Neural crest cell (in vitro differentiated cells): ENCODE results near the gene JAML. TPM values are rescaled to one million over a fixed set of nuclear protein-coding genes. Genes with fewer than 3 reads are reported as not detected.

Source experiments
- DNase-seq: peaks from one replicate; pipeline ENCODE4 v3.0.0; 2021; ENCODE audit warnings: low read depth, mixed read lengths, low spot score
- H3K27ac Mint-ChIP-seq: one replicate; pipeline ENCODE4 v1.8.0; 2021; ENCODE audit warnings: mild to moderate bottlenecking, mixed read lengths; ENCODE audit not compliant: unreplicated experiment
- H3K27me3 Mint-ChIP-seq: 2 replicates; pipeline ENCODE4 v1.8.0; 2021; ENCODE audit warnings: low read depth, mild to moderate bottlenecking, mixed read lengths
- H3K36me3 Mint-ChIP-seq: 2 replicates; pipeline ENCODE4 v1.8.0; 2021; ENCODE audit warnings: low read depth, mild to moderate bottlenecking, mixed read lengths
- H3K4me1 Mint-ChIP-seq: 2 replicates; pipeline ENCODE4 v1.8.0; 2021; ENCODE audit warnings: mixed read lengths
- H3K4me3 Mint-ChIP-seq: one replicate; pipeline ENCODE4 v1.8.0; 2021; ENCODE audit warnings: mild to moderate bottlenecking, mixed read lengths
- H3K9me3 Mint-ChIP-seq: 2 replicates; pipeline ENCODE4 v1.8.0; 2021; ENCODE audit warnings: mixed read lengths
- total RNA-seq: library from RNA; stranded (reverse); gene quantifications from 2 replicates; pipeline ENCODE4 v1.2.1, GENCODE V29; 2021
- TF ChIP-seq, protein P1 (sequence below): fragments of 200-600 bp; sonication (generic); conservative IDR thresholded peaks from 2 replicates; pipeline ENCODE4 v1.5.0; 2021; ENCODE audit warnings: antibody characterized with exemption, mild to moderate bottlenecking

Gene JAML
- total RNA-seq, 1 donor from 2014 or later, result not detected

DNA sequence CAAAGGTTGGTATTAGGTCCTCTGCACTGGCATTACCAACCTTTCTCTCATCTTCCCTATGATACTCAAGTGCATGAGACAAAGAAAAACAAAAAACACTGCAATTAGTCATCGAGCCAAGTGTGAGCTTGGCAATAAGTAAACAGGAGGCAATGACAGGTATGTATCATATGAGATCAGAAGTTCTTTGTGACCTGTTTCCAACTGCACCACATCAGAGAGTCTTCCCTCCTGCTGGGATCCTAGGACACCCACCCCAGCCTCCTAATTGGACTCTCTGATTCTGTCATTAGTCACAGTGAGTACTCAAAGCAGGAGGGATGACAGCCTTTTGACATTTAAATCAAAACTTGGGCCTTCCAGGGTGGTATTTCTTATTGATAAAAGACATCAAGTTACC lies 7.8 kb upstream of the JAML start:
- no peaks in the 10 kb centered on the region for H3K9me3 Mint-ChIP-seq
- no peak overlapping the region for H3K27ac Mint-ChIP-seq
- DNase-seq, result no peak
- H3K27me3 Mint-ChIP-seq, result peaks cover 44% of the 10 kb centered on the region
- H3K36me3 Mint-ChIP-seq, result no peaks in the 10 kb centered on the region
- H3K4me1 Mint-ChIP-seq, result no peaks in the 10 kb centered on the region
- TF ChIP-seq, protein P1, sequence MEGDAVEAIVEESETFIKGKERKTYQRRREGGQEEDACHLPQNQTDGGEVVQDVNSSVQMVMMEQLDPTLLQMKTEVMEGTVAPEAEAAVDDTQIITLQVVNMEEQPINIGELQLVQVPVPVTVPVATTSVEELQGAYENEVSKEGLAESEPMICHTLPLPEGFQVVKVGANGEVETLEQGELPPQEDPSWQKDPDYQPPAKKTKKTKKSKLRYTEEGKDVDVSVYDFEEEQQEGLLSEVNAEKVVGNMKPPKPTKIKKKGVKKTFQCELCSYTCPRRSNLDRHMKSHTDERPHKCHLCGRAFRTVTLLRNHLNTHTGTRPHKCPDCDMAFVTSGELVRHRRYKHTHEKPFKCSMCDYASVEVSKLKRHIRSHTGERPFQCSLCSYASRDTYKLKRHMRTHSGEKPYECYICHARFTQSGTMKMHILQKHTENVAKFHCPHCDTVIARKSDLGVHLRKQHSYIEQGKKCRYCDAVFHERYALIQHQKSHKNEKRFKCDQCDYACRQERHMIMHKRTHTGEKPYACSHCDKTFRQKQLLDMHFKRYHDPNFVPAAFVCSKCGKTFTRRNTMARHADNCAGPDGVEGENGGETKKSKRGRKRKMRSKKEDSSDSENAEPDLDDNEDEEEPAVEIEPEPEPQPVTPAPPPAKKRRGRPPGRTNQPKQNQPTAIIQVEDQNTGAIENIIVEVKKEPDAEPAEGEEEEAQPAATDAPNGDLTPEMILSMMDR, result no peak
- H3K4me3 Mint-ChIP-seq, result no peak overlapping the region

DNA sequence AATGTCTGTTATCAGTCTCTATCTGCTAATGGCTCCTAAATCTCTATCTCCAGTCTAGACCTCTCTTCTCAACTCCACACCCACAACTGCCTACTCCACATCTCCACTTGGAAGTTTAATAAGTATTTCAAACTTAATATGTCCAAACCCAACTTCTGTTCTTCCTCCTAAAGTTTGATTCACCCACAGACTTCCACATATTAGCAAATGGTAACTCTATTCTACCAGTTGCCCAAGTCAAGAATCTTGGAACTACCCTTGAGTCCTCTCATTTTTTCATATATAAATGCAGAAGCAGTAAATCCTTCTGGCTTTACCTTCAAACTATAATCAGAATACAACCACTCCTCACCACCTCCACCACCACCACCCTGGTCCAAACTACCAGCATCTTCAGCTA lies 6.7 kb upstream of the JAML start:
- H3K27me3 Mint-ChIP-seq, result peaks cover 49% of the 10 kb centered on the region
- TF ChIP-seq, protein P1, result no peak
- H3K9me3 Mint-ChIP-seq, result no peaks in the 10 kb centered on the region
- no peaks in the 10 kb centered on the region for H3K4me1 Mint-ChIP-seq
- no peak overlapping the region for H3K27ac Mint-ChIP-seq
- DNase-seq, result no peak
- no peak overlapping the region for H3K4me3 Mint-ChIP-seq
- H3K36me3 Mint-ChIP-seq, result no peaks in the 10 kb centered on the region

DNA sequence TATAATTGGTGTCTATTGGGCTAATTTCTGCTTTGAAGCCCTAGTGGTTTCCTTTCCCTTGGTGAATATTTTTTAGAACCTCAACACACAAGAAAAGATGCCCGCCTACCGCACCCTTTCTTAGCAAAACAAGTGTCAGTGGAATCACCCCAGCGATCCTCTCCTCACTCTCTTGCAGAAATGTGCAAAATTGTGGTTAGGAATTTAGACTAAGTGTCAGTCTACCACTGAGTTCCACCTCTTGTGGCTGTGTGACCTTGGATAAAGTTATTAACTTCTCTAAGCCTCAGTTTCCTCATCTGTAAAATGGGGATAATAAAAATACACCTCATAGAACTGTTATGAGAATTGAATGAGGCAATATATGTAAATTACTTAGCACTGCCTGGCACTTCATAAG lies 5.3 kb upstream of the JAML start:
- Mint-ChIP-seq H3K9me3 (no peaks in the 10 kb centered on the region), H3K27ac (no peak overlapping the region)

DNA sequence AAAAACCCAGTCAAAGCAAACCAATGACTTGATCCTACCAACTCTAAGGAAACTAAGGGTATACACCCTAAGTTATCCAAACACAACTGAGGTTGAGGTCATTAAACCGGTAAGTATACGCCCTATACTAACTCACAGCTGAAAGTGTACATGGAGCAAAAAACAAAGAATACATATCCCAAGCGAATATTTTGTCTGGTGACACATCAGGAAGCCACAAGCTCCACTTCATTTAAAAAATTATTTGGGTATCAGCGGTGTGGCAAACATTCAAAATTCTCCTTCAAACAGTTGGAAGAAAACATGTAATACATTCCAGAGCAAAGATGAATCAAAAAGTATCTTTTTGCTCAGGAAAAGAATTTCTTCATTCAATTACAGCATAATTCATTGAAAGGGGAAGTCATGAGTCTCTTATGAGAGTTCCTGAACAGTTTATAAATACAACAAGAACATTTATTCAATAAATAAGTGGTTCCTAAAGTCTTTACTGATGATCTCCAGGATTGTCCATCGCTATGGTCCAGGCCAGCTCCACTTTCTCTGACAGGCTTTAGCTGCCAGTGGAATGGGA lies 4.5 kb upstream of the JAML start:
- Mint-ChIP-seq H3K4me3 (no peak overlapping the region), H3K4me1 (no peaks in the 10 kb centered on the region), H3K9me3 (no peaks in the 10 kb centered on the region), H3K27ac (no peak overlapping the region), H3K27me3 (peaks cover 50% of the 10 kb centered on the region), H3K36me3 (no peaks in the 10 kb centered on the region)
- TF ChIP-seq, protein P1, result no peak
- DNase-seq, result no peak

More for the DNA sequence above, 5.3 kb upstream of the JAML start:
- H3K4me1 Mint-ChIP-seq, result no peaks in the 10 kb centered on the region
- H3K27me3 Mint-ChIP-seq, result peaks cover 51% of the 10 kb centered on the region
- no peak overlapping the region for H3K4me3 Mint-ChIP-seq
- TF ChIP-seq, protein P1, result no peak
- no peaks in the 10 kb centered on the region for H3K36me3 Mint-ChIP-seq
- no peak for DNase-seq

DNA sequence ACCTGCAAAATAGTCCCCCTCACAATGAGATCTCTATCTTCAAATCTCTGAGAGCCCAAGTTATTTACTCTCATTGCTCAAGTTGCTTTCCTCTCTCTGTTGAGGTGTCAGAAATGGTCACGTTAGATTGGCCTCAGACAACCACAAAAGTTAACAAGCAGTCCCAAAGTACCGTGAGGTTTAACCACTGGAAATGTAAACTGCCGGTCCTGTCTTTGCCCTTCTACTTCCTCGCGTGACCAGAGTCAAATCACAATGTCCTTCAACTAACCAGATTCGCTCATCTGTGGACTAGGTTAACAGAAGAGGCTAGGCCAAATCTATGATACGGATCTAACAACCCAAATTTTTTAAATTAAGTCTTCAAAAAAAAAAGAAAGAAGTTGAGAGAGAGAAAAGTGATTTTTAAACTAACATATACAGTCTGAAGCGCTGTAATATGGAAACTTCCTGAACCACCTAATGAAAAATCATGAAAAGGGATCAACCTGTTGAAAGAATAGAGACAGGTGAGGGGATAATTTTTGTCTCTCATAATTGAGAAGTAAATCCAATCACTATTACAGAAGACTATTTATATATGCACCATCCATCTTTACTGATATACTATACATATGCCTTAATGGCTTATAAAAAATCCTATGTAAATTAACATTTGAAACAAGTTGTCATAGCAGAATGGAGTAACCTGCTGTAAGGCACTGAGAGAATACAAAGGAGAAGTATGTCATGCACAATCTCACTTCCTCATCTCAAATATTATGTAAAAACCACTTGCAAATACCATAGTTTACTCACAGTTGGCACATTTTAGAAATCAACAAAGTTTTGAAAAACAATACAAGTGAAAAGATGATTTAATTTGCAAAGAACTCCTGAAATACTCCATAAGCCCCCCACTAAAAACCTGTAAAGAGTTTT lies 3.3 kb upstream of the JAML start:
- DNase-seq, result no peak
- Mint-ChIP-seq H3K27me3 (peaks cover 49% of the 10 kb centered on the region), H3K4me3 (no peak overlapping the region), H3K9me3 (no peaks in the 10 kb centered on the region), H3K4me1 (no peaks in the 10 kb centered on the region), H3K27ac (no peak overlapping the region), H3K36me3 (no peaks in the 10 kb centered on the region)
- TF ChIP-seq, protein P1, result no peak
